CD8-positive, alpha-beta memory T cell (primary cell): ENCODE results near the gene MRPS27. TPM values are rescaled to one million over a fixed set of nuclear protein-coding genes. Genes with fewer than 3 reads are reported as not detected.

Source experiments
- CTCF ChIA-PET: fragments of 350-600 bp; sonication (Branson Sonifier 250); formaldehyde crosslinking; loops from one replicate; lab custom pipeline; 2021; ENCODE audit warnings: antibody characterized with exemption; lab: Charles Lee
- POLR2A ChIA-PET: fragments of 350-600 bp; sonication (Branson Sonifier 250); formaldehyde crosslinking; loops from one replicate; lab custom pipeline; 2021; ENCODE audit warnings: antibody characterized with exemption; lab: Charles Lee
- DNase-seq, 5 donors: peaks; one replicate each; pipeline versions ENCODE4 v3.0.0 to v3.0.0-alpha.2; 2020 to 2022; ENCODE audit warnings: mixed read lengths in 1 of 5
- H3K27ac ChIP-seq: one replicate; pipeline ENCODE4 v1.7.0; 2013; ENCODE audit warnings: low read depth, mild to moderate bottlenecking, low read length, moderate library complexity
- H3K27me3 ChIP-seq: 2 replicates; pipeline ENCODE4 v1.7.0; 2013; ENCODE audit warnings: low read length, mild to moderate bottlenecking; ENCODE audit not compliant: insufficient read depth, poor library complexity, severe bottlenecking
- H3K36me3 ChIP-seq: 2 replicates; pipeline ENCODE4 v1.7.0; 2013; ENCODE audit warnings: mild to moderate bottlenecking, low read length, moderate library complexity; ENCODE audit not compliant: insufficient read depth
- H3K4me1 ChIP-seq: 2 replicates; pipeline ENCODE4 v1.7.0; 2013; ENCODE audit warnings: mild to moderate bottlenecking, low read length, moderate library complexity; ENCODE audit not compliant: insufficient read depth
- H3K4me3 ChIP-seq: 2 replicates; pipeline ENCODE4 v1.7.0; 2013; ENCODE audit warnings: mild to moderate bottlenecking, low read length
- H3K9me3 ChIP-seq: 2 replicates; pipeline ENCODE4 v1.7.0; 2013; ENCODE audit warnings: mild to moderate bottlenecking, low read length
- H3K27ac Mint-ChIP-seq, 8 donors: one replicate each; pipeline ENCODE4 v1.8.0; 2020 to 2021; ENCODE audit warnings: mixed read lengths in 8 of 8, mild to moderate bottlenecking in 6 of 8, inconsistent platforms in 3 of 8, moderate library complexity in 3 of 8
- H3K27me3 Mint-ChIP-seq, 2 donors: one replicate each; pipeline ENCODE4 v1.8.0; 2020 to 2021; ENCODE audit warnings: mixed read lengths in 2 of 2, mild to moderate bottlenecking in 1 of 2, moderate library complexity in 1 of 2
- H3K36me3 Mint-ChIP-seq, 3 donors: one replicate each; pipeline ENCODE4 v1.8.0; 2020 to 2021; ENCODE audit warnings: mixed read lengths in 3 of 3, inconsistent platforms in 1 of 3, mild to moderate bottlenecking in 1 of 3
- H3K4me1 Mint-ChIP-seq, 3 donors: one replicate each; pipeline ENCODE4 v1.8.0; 2020 to 2021; ENCODE audit warnings: mixed read lengths in 3 of 3, inconsistent platforms in 1 of 3, mild to moderate bottlenecking in 1 of 3
- H3K4me3 Mint-ChIP-seq, 7 donors: one replicate each; pipeline ENCODE4 v1.8.0; 2020 to 2021; ENCODE audit warnings: mixed read lengths in 7 of 7, mild to moderate bottlenecking in 6 of 7, moderate library complexity in 4 of 7, inconsistent platforms in 2 of 7
- H3K9me3 Mint-ChIP-seq, 5 donors: one replicate each; pipeline ENCODE4 v1.8.0; 2020 to 2022; ENCODE audit warnings: mixed read lengths in 5 of 5, mild to moderate bottlenecking in 3 of 5, moderate library complexity in 2 of 5, inconsistent platforms in 1 of 5
- polyA plus RNA-seq: library from polyadenylated mRNA; unstranded; fragments of 300-500 nt; fragmentation: Illumina TruSeq; gene quantifications from one replicate; pipeline ENCODE4 v1.2.3, GENCODE V29; 2021
- total RNA-seq, 2 experiments: library from RNA; stranded (reverse); gene quantifications; one replicate each; pipeline ENCODE4 v1.2.3, GENCODE V29; 2021

Gene MRPS27
- total and polyA plus RNA-seq, 3 experiments from 2014 or later = 35.9 to 91.9 (median 86.9) TPM

DNA sequence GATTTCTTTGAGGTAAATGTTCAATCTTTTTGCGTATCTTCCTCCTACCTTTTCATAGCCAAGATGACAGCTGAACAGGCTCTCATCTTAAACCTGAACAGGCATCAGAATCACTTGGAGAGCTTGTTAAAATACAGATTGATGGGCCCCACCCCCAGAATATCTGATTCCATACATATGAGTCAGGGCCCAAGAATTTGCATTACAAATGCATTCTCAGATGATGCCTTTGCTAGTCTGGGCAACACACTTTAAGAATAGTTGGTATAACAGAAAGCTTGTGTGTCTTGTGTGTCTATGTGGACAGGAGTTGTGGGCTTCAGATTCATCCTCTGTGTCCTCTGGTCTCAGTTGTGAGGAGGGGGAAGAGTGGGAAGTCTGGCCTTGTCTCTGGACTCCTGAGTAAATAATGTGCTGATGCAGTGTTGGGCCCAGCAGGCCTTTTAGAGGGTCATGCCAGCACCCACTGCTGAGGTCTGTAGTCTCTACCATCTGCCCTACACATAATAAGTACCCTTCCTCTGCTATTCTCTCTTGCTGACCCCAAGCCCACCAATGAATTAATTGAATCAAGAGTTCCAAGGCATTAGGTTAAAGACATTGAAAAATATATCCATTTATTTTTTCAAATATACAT is 43.2 kb upstream of the MRPS27 start:
- Histone ChIP-seq H3K9me3 (no peaks in the 10 kb centered on the region), H3K27me3 (no peaks in the 10 kb centered on the region), H3K27ac (no peak overlapping the region), H3K4me1 (no peaks in the 10 kb centered on the region), H3K4me3 (no peak overlapping the region), H3K36me3 (peaks cover 11% of the 10 kb centered on the region)
- ChIA-PET CTCF (no interaction called here), POLR2A (no interaction called here)
- Mint-ChIP-seq H3K4me1 (no peaks in the 10 kb centered on the region), H3K27me3 (no peaks in the 10 kb centered on the region), H3K36me3 (peaks cover 17 to 49% (median 31%) of the 10 kb centered on the region in 3 donors), H3K27ac (peak overlapping the region in 1 of 8 donors; percentile 52), H3K4me3 (no peak overlapping the region), H3K9me3 (no peaks in the 10 kb centered on the region)
- DNase-seq = no peak

- Mint-ChIP-seq H3K36me3 (peaks cover 17 to 53% (median 36%) of the 10 kb centered on the region in 3 donors), H3K4me3 (no peak overlapping the region), H3K4me1 (no peaks in the 10 kb centered on the region), H3K27me3 (no peaks in the 10 kb centered on the region), H3K9me3 (no peaks in the 10 kb centered on the region), H3K27ac (no peak overlapping the region)
- ChIA-PET CTCF (no interaction called here), POLR2A (no interaction called here)
- no peaks in the 10 kb centered on the region for H3K9me3 ChIP-seq
- peaks cover 14% of the 10 kb centered on the region for H3K36me3 ChIP-seq
- H3K27ac ChIP-seq = no peak overlapping the region
- no peak overlapping the region for H3K4me3 ChIP-seq
- no peaks in the 10 kb centered on the region for H3K27me3 ChIP-seq
- H3K4me1 ChIP-seq = no peaks in the 10 kb centered on the region
- no peak for DNase-seq
These were observed 39.8 kb upstream of the MRPS27 start for GRCh38 chr5:72359886-72360285.

- Histone ChIP-seq H3K4me3 (no peak overlapping the region), H3K4me1 (no peaks in the 10 kb centered on the region), H3K27me3 (no peaks in the 10 kb centered on the region), H3K36me3 (peaks cover 14% of the 10 kb centered on the region), H3K27ac (no peak overlapping the region), H3K9me3 (no peaks in the 10 kb centered on the region)
- H3K9me3 Mint-ChIP-seq = no peaks in the 10 kb centered on the region
- ChIA-PET CTCF (no interaction called here), POLR2A (interaction anchor here (0.6 kb wide), 1 partner anchor 123 kb away, joined by 5 read pairs; no protein-coding TSS in a partner anchor)
- no peak overlapping the region for H3K27ac Mint-ChIP-seq
- no peaks in the 10 kb centered on the region for H3K27me3 Mint-ChIP-seq
- no peak overlapping the region for H3K4me3 Mint-ChIP-seq
- peaks cover 17 to 50% (median 36%) of the 10 kb centered on the region in 3 donors for H3K36me3 Mint-ChIP-seq
- no peaks in the 10 kb centered on the region for H3K4me1 Mint-ChIP-seq
- no peak for DNase-seq
These were observed 38.9 kb upstream of the MRPS27 start for GRCh38 chr5:72358925-72359324.

- H3K4me1 Mint-ChIP-seq = no peaks in the 10 kb centered on the region
- Histone ChIP-seq H3K4me1 (no peaks in the 10 kb centered on the region), H3K4me3 (no peak overlapping the region), H3K27me3 (no peaks in the 10 kb centered on the region), H3K27ac (no peak overlapping the region), H3K36me3 (peaks cover 14% of the 10 kb centered on the region), H3K9me3 (no peaks in the 10 kb centered on the region)
- DNase-seq = no peak
- no peaks in the 10 kb centered on the region for H3K27me3 Mint-ChIP-seq
- CTCF ChIA-PET = interaction anchor here (1.2 kb wide), 1 partner anchor 10 kb away, joined by 4 read pairs; no protein-coding TSS in a partner anchor
- H3K27ac Mint-ChIP-seq = no peak overlapping the region
- H3K4me3 Mint-ChIP-seq = no peak overlapping the region
- H3K36me3 Mint-ChIP-seq = peaks cover 7 to 35% (median 26%) of the 10 kb centered on the region in 3 donors
- H3K9me3 Mint-ChIP-seq = no peaks in the 10 kb centered on the region
- POLR2A ChIA-PET = no interaction called here
These were observed 36.3 kb upstream of the MRPS27 start for GRCh38 chr5:72356361-72356760.

GRCh38 chr5:72355706-72356299 is 35.8 kb upstream of the MRPS27 start:
- H3K9me3 Mint-ChIP-seq = no peaks in the 10 kb centered on the region
- H3K36me3 Mint-ChIP-seq = peaks cover 1 to 30% (median 28%) of the 10 kb centered on the region in 3 donors
- no peak for DNase-seq
- Histone ChIP-seq H3K9me3 (no peaks in the 10 kb centered on the region), H3K4me1 (no peaks in the 10 kb centered on the region), H3K4me3 (no peak overlapping the region), H3K27ac (no peak overlapping the region), H3K27me3 (no peaks in the 10 kb centered on the region), H3K36me3 (peaks cover 14% of the 10 kb centered on the region)
- H3K4me3 Mint-ChIP-seq = no peak overlapping the region
- no peaks in the 10 kb centered on the region for H3K4me1 Mint-ChIP-seq
- POLR2A ChIA-PET = no interaction called here
- no peaks in the 10 kb centered on the region for H3K27me3 Mint-ChIP-seq
- H3K27ac Mint-ChIP-seq = peak overlapping the region in 1 of 8 donors; percentile 18
- CTCF ChIA-PET = interaction anchor here (1.2 kb wide), 1 partner anchor 10 kb away, joined by 4 read pairs; no protein-coding TSS in a partner anchor

DNA sequence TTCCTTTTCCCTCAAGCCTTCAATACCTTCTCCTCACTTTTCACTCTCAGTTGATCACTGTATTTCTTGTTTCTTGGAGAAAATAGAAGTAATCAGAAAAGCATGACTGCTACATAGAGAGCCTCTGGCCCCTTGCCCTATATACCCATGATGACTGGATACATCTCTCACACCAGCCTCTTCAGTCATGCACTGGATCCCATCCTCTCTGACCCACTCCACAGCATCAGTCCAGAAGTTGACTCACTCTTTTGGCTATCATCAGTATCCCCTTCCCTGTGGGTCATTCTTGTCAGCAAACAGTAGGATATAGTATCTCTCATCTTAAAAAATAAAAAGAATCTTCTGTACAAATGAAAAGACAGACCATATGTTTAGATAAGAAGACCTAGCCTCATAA is 33.0 kb upstream of the MRPS27 start:
- H3K9me3 Mint-ChIP-seq = no peaks in the 10 kb centered on the region
- H3K27me3 Mint-ChIP-seq = no peaks in the 10 kb centered on the region
- no peaks in the 10 kb centered on the region for H3K4me1 Mint-ChIP-seq
- Histone ChIP-seq H3K9me3 (no peaks in the 10 kb centered on the region), H3K4me3 (no peak overlapping the region), H3K27ac (no peak overlapping the region), H3K4me1 (no peaks in the 10 kb centered on the region), H3K27me3 (no peaks in the 10 kb centered on the region), H3K36me3 (peaks cover under 1% of the 10 kb centered on the region)
- CTCF ChIA-PET = no interaction called here
- POLR2A ChIA-PET = no interaction called here
- DNase-seq = no peak
- no peak overlapping the region for H3K27ac Mint-ChIP-seq
- no peak overlapping the region for H3K4me3 Mint-ChIP-seq
- peaks cover 0 to 21% (median 10%) of the 10 kb centered on the region in 3 donors for H3K36me3 Mint-ChIP-seq

DNA sequence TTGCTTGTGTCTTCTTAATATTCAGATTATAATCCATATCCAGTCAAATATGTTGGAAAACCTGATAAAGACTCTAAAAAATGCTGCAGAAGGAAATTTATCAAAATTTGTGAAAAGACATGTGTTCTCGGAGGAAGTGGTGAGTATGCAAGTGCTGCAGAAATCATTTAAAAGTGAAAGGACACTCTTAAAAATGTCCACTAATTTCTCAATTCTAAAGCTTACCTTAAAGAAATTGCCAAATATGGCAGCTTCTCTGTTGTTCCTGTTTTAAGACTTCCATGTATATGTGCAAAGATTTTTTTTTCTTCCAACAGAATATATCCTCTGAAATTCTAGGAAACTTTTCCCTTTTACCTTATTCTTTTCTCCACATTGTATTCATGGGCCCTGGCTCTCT is 32.6 kb upstream of the MRPS27 start:
- Histone ChIP-seq H3K4me1 (no peaks in the 10 kb centered on the region), H3K4me3 (no peak overlapping the region), H3K9me3 (no peaks in the 10 kb centered on the region), H3K27me3 (no peaks in the 10 kb centered on the region), H3K27ac (no peak overlapping the region), H3K36me3 (no peaks in the 10 kb centered on the region)
- Mint-ChIP-seq H3K4me3 (no peak overlapping the region), H3K27me3 (no peaks in the 10 kb centered on the region), H3K27ac (no peak overlapping the region), H3K4me1 (no peaks in the 10 kb centered on the region), H3K36me3 (peaks cover 0 to 21% (median 10%) of the 10 kb centered on the region in 3 donors), H3K9me3 (no peaks in the 10 kb centered on the region)
- no peak for DNase-seq
- CTCF ChIA-PET = no interaction called here
- POLR2A ChIA-PET = no interaction called here

GRCh38 chr5:72351376-72351775 is 31.3 kb upstream of the MRPS27 start:
- DNase-seq = no peak
- Histone ChIP-seq H3K9me3 (no peaks in the 10 kb centered on the region), H3K27ac (no peak overlapping the region), H3K36me3 (no peaks in the 10 kb centered on the region), H3K4me1 (no peaks in the 10 kb centered on the region), H3K27me3 (no peaks in the 10 kb centered on the region), H3K4me3 (no peak overlapping the region)
- Mint-ChIP-seq H3K9me3 (no peaks in the 10 kb centered on the region), H3K27ac (no peak overlapping the region), H3K4me3 (no peak overlapping the region), H3K27me3 (no peaks in the 10 kb centered on the region), H3K4me1 (no peaks in the 10 kb centered on the region), H3K36me3 (peaks cover 0 to 22% (median 15%) of the 10 kb centered on the region in 3 donors)
- CTCF ChIA-PET = no interaction called here
- POLR2A ChIA-PET = no interaction called here
